HCT116 (cell line): ENCODE data around the gene TNNT2.

Experiments used
- SP1 ChIP-seq: IDR thresholded peaks from 2 replicates; pipeline ENCODE4 v1.6.1; 2012; ENCODE audit warnings: low read depth
- TF ChIP-seq, protein P1 (sequence below), 3 experiments: fragments of 200-600 bp in 1 of 3; sonication (generic) in 1 of 3; IDR thresholded peaks in 2 of 3; conservative IDR thresholded peaks in 1 of 3; 2 replicates each; pipeline ENCODE4 v1.5.1; 2012 to 2017; ENCODE audit warnings: low read depth in 2 of 3, low read length in 2 of 3, antibody characterized with exemption in 1 of 3, borderline replicate concordance in 1 of 3, control low read depth in 1 of 3, mild to moderate bottlenecking in 1 of 3, mixed read lengths in 1 of 3, mixed run types in 1 of 3, moderate library complexity in 1 of 3; ENCODE audit not compliant: insufficient read depth in 1 of 3

DNA sequence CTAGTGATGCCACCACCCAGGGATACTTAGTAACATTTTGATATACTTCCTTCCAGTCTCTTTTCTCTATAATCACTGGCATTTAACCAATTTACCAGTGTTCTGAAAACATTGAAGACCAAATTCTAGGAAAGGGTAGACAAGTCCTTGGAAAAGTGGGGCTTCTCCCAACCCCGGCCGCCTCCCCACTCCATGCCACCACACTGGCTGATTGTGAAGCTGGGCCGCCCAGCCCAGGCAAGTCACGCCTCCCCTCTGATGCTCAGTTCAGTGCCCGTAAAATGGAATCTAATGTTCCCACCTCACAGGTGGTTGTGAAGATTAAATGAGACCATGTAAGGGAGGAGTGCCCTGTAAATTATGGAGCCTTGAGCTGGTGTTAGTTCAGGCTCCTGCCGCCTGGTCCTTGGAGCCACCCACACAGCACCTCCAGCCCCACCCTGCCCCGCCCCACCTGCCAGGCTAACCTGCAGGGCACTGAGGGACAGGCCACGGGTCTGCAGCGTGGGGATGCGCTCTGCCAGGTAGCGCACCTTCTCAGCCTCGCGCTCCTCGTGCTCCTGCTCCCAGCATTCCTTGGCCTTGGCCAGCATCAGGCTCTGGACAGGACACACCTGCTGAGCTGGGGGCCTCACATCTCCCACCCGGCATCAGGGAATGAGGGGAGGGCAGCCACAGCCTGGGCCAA is 36.7 kb upstream of the TNNT2 start:
- TF ChIP-seq, protein P1, sequence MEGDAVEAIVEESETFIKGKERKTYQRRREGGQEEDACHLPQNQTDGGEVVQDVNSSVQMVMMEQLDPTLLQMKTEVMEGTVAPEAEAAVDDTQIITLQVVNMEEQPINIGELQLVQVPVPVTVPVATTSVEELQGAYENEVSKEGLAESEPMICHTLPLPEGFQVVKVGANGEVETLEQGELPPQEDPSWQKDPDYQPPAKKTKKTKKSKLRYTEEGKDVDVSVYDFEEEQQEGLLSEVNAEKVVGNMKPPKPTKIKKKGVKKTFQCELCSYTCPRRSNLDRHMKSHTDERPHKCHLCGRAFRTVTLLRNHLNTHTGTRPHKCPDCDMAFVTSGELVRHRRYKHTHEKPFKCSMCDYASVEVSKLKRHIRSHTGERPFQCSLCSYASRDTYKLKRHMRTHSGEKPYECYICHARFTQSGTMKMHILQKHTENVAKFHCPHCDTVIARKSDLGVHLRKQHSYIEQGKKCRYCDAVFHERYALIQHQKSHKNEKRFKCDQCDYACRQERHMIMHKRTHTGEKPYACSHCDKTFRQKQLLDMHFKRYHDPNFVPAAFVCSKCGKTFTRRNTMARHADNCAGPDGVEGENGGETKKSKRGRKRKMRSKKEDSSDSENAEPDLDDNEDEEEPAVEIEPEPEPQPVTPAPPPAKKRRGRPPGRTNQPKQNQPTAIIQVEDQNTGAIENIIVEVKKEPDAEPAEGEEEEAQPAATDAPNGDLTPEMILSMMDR (IDR thresholded peaks at IDR 0.05 in 2 of 3, conservative IDR thresholded peaks at IDR 0.05 in 1 of 3; ENCODE audit: borderline replicate concordance in 1 of 3, insufficient read depth in 1 of 3, low read depth in 2 of 3, low read length in 2 of 3): no peak
- TF ChIP-seq SP1: no peak
